Suppressor macrophage treated with lipopolysaccharide for 4 hours (primary cell): ENCODE results near the gene WWOX.
A peak's percentile ranks its signal among the peaks of the same experiment; 100 is the strongest.

Experiments used
- DNase-seq: peaks from one replicate; pipeline ENCODE4 v3.0.0-alpha.2; 2020

Gene WWOX

DNA sequence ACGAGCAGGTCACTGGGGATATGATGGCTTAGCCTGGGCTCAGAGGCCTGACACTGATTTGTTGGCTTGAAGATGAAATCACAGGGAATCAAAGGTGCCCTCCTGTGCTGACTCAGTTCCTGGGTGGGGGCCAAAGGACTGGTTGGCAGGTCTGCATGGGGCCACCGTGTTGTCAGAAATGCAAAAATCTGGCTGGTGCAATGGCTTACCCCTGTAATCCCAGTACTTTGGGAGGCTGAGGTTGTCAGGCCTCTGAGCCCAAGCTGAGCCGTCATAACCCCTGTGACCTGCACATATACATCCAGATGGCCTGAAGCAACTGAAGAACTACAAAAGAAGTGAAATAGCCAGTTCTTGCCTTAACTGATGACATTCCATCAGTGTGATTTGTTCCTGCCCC, 314.2 kb downstream of the WWOX start:
- DNase-seq, result no peak

- DNase-seq, result no peak
Observed at GRCh38 chr16:78415013-78415412, 315.6 kb downstream of the WWOX start.

- DNase-seq, result no peak
Observed at GRCh38 chr16:78415669-78416068, 316.2 kb downstream of the WWOX start.

GRCh38 chr16:78416400-78416799, 316.9 kb downstream of the WWOX start:
- no peak for DNase-seq

DNA sequence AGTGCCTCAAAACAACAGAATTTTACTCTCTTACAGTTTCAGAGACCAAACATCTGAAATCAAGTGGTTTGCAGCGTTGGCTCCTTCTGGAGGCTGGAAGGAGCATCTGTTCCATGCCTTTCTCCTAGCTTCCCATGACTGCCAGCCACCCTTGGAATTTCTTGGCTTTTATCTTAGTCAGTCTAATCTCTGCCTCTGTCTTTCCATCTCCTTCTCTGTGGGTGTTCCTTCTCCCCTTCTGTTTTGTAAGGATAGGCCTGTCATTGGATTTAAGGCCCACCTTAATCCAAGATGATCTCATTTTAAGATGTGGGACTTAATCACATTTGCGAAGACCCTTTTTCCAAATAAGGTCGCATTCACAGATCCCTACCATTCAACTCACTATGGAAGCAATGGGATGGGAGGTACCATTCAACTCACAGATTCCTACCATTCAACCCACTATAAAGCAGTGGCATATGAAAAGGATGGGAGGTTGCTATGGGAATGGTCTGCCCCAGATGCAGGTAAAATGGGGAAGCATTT, 321.8 kb downstream of the WWOX start:
- DNase-seq, result no peak

- no peak for DNase-seq
Observed at GRCh38 chr16:78425281-78425680, 325.8 kb downstream of the WWOX start.

- DNase-seq, result no peak
Observed at GRCh38 chr16:78425891-78426510, 326.5 kb downstream of the WWOX start.

DNA sequence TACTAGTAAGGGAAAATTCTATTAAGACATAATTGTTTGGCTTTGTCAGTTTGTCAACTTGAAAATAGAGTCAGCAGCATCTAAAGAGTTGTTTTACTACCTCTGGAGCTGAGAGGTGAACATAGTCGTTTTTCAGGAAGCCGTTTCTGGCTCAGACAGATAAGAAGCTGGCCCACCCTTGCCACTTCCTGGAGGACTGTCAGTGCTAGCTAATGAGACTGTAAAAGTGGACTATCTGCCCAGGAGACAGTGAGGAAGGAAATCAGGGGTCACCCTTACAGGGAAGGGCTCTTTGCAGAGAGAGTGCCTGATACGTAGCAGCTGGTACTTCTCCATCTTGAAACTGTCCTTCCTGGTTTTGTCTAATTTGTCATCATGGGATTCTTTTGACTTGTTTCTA, 328.7 kb downstream of the WWOX start:
- DNase-seq, result no peak

- no peak for DNase-seq
Observed at GRCh38 chr16:78430281-78430680, 330.8 kb downstream of the WWOX start.

DNA sequence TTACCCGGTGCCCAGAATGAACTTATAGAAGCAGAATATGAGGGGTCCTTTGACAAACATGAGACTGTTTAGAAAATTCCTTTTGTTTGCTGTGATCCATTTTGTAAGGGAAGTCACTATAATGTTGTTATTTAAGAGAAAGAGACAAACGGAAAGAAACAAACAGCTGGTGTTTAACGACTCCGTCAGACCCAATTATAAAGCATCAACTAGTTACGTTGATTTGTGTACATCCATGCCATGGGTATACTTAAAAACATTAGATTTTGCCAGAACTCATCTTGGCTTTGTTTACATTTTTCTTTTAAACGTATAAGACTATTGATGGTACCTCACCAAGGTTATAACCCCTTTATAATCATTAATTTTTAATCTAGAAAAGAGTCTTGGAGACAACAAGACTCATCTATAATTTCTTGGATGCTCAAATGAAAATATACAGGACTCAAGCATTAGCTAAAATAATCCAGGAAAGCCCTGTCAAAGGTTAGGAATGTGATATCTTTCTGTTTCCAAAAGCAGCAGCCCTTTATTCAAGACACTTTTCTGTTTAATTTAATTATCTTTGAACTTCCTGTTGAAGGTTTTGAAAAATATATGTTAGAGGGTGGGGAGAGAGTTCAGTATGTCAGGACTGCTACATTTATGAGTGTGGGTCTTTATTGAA, 331.7 kb downstream of the WWOX start:
- DNase-seq, result no peak

GRCh38 chr16:78431701-78432100, 332.2 kb downstream of the WWOX start:
- no peak for DNase-seq

GRCh38 chr16:78432451-78432850, 333.0 kb downstream of the WWOX start:
- no peak for DNase-seq

DNA sequence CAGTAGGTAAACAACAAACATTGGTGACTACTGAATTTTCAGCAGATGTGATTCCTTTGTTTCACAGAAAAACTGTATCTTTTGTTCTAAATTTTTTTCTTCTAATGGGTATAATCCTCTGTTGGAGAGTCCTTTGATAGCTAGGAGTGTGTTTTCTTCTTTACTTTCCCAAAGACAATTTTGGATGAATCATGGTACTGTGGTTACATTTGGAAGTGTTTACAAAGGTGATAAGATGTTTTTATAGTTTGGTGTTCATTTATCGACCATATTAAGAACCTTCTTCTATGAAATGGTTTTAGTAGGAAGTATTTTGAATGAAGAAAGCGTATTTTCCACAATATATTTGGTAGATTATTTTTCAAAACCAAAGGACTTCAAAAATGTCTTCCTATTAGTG, 333.7 kb downstream of the WWOX start:
- no peak for DNase-seq

- DNase-seq, result no peak
Observed at GRCh38 chr16:78434401-78434800, 334.9 kb downstream of the WWOX start.

DNA sequence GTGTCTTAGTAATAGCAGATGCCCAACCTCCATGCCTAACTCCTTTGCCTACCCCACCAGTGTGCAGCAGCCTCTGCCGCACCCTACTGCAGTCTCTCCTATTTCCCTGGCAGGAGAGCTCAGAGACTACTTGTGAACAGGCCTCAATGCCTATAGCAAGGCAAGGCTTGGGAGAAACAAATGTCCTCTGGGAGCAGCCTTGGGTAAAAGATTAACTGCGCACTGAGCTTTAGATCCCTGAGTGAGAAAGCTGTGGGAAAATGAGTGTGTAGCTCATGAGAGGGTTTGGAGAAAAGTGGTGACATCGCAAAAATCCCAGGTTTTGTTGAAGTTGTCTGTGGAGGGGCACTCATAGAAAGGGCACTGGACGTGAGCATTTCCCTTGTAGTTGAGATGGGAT, 335.8 kb downstream of the WWOX start:
- no peak for DNase-seq

GRCh38 chr16:78436023-78436422, 336.6 kb downstream of the WWOX start:
- no peak for DNase-seq

- no peak for DNase-seq
Observed at GRCh38 chr16:78436846-78437245, 337.4 kb downstream of the WWOX start.

DNA sequence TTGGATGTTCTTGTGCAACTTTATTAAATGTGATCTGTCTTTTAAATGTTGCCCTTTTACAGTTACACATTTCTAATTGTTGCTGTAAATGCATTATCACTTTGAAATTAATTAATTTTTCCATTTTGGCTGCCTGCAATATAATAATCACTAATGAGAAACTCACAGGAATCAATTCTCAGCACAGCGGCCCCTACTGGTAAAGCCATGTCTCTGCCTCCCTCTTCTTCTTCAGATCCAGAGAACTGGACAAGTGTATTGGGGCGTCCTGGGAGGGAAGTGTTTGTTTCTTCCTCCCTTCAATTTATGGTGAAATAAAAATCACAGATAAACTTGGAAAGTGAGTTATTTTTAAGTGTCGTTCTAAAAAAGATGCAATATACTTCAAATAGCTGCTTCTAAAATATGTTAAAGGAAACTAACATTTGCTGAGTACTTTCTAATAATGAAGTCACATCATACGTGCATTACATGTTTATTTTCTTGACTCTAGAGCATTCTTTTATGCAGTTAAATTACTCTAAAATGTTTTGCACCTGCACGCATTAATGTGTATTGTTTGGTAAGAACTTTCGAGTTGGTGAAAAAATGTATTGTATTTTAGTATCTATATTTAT, 338.0 kb downstream of the WWOX start:
- DNase-seq, result peak; percentile 45

DNA sequence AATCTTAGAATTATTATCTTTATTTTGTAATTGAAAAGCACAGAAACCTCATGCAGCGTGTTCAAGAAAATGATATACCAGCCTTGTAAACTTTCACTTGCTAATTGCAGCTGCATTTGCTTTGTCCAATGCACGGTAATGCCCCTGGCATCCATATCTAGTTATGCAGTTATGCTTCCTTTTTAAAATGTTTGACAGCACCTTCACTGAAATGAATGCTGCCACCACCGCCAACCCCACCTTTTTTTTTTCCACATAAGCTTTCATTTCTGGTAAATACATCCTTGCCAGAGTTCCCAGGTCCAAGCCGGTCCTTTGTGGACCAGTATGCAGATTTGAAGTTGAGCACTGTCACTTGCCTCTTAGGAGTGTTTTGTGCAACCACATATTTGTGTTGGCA, 338.8 kb downstream of the WWOX start:
- DNase-seq, result no peak

GRCh38 chr16:78438632-78439031, 339.2 kb downstream of the WWOX start:
- no peak for DNase-seq

DNA sequence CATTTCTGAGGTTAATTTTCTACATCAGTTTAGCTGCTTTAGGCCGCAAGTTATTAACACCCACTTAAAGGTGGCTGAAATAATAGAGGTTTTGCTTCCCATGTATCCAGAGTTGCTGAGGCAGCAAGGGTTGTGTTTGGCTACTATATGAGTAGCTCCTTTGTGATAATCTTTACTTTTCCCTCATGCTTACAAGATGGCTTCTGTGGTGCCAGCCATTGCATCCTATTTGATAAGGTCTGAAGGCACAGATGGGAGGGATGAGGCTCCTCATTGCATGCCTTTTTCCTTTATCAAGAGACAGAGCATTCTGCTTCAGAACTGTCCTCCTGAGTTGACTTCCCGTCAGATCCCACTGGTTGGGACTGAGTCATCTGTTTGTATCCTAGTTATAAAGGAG, 340.2 kb downstream of the WWOX start:
- no peak for DNase-seq

DNA sequence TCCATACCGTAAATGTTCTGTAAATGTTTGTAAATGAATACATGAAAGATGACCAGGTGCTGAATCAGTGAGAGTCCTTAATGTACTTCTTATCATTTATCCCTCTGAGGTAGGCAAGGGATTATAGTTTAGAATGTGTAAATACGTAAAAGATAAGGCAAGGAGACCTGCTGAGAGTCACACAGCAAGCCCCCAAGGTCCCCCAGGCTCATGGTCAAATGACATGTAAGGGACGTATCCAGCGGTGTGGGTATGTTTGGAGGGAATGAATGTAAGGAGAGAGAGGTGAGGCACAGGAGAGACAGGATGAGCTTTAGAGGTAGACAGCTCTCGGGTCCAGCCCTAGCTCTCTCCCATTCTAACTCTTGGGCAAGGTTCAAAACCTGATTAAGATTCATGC, 341.8 kb downstream of the WWOX start:
- DNase-seq, result no peak

DNA sequence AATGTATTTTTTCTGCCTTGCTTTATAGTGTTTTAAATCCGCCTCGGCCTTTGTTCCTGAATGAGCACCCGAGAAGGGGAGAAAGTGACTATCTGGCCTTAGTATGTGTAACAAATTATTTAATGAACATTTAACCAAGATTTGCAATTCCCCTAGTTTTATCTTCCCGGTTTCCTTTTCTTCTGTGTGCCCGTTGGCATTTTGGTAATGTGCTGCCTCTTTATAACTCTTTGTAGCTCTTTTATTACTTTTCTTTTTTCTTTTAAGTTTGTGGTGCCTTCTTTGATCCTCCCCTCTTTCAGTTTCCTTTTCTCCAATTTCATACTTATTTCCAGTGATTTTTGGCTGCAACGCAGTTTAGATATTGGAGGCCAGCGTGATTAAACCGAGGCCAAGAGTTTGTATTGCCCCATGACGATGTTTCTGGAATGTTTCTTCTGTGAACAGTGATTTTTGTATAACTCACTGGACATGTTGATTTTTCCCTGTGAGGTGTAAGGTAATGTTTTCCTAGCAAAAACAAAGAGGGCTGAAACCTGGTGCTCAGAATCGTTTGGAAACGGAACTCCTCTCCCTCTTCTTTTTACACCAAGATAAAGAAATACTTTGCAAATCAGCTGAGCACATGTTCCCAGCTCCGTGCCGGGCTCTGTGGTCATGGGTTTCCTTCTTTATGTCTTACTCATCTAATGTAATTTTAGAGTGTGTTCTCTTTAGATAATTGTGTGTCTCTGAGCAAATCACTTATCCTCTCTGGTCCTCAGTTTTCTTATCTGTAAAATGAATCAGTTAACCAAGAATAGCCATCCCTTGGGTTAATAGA, 344.3 kb downstream of the WWOX start:
- peak; percentile 21 for DNase-seq
